ENCODE results near the gene DHH.
"Not testable (repeated sequence)": the region's sequence is repeated elsewhere in the genome, so short reads cannot be mapped to it uniquely, and the experiment has no call there.

The DHH gene

DNA sequence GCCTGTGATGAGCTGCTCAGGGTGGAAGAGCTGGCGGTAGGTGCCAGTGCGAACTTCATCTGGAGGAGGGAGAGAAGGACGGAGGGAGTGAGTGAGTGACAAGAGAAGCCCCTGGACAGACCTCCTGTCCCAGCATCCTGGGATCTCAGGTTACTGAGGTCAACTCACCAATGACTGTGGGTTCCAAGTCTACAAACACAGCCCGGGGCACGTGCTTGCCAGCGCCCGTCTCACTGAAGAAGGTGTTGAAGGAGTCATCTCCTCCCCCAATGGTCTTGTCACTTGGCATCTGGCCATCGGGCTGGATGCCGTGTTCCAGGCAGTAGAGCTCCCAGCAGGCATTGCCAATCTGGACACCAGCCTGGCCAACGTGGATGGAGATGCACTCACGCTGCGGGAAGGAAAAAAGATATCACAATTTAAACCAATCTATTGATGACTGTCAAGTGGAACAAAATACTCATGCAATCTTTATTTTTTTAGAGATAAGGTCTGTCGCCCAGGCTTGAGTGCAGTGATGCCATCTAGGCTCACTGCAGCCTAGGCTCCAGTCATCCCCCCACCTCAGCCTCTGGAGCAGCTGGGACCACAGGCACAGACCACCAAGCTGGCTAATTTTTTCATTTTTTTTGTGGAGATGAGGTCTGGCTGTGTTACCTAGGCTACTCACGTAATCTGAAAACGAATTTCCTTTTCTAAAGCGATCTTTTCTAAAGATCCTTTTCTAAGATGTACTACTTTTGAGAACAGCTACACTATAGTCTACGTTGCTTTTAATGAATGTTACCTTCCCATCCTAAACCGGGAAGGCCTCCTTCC lies 34.9 kb upstream of the DHH start:
- TF ChIP-seq CTCF (IDR thresholded peaks at IDR 0.05; ENCODE audit: control extremely low read depth, extremely low read depth, low read depth, missing control alignments) = no peak
- ChIA-PET CTCF (interaction anchor here (0.6 to 7.3 kb wide), 21 partner anchors 7 to 225 kb away, joined by 3 to 85 read pairs (median 6); partner anchors contain the start of genes DHH, LMBR1L, RHEBL1 and TUBA1A), POLR2A (interaction anchor here (0.6 to 2.9 kb wide), 15 partner anchors 8 to 195 kb away, joined by 3 to 18 read pairs (median 4); partner anchors contain the start of genes RHEBL1, TUBA1A and TUBA1C)
- DNase-seq (ENCODE audit: extremely low spot score) = no peak

- POLR2A ChIA-PET = not testable (repeated sequence)
Observed at GRCh38 chr12:49127971-49128370, 33.4 kb upstream of the DHH start.

DNA sequence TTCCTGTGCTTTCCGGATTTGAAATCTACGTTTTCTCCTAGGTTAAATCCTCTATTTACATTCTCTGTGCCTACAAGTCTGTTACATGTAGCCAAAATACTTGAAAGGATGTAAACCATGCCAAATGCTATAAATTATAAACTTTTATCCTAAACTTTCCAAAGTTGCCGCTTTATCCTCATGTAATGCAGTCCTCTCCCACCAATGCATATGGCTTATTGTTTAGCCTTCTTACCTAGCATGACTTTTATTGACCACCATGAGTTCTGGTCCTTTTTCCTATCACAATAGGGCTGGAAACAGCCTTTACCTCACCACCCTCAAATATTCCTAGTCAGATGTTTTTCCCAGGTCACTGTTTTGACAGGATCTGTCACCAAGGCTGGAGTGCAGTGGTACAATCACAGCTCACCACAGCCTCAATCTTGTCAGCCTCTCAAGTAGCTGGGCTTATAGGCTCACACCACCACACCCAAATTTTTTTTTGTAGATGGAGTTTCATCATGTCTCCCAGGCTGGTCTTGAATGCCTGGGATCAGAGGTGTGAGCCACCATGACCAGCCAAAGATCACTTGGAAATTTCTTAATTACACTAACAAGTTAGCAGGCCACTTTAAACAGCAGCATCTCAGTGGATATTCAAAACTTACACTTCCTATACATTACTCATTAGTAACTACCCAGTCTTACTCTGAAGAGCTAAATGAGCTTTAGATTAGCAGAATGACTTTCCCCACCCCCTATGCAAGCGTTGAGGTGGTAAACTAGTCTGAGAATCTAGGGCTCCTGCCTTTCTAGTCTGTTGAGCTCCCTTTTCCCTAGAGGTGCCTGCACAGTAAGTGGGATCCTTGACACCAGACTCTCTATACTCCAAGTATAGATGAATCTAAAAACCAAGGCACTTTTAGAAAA lies 32.5 kb upstream of the DHH start:
- ChIA-PET POLR2A (interaction anchor here (0.5 to 1.5 kb wide), 4 partner anchors 13 to 119 kb away, joined by 3 to 7 read pairs (median 6); no protein-coding TSS in a partner anchor), CTCF (interaction anchor here (1.1 to 7.3 kb wide), 7 partner anchors 10 to 64 kb away, joined by 3 to 85 read pairs (median 6); partner anchors contain the start of genes DHH and LMBR1L)
- TF ChIP-seq CTCF (IDR thresholded peaks at IDR 0.05; ENCODE audit: control extremely low read depth, extremely low read depth, low read depth, missing control alignments) = no peak
- no peak for DNase-seq (ENCODE audit: extremely low spot score)

More at GRCh38 chr12:49127971-49128370, 33.4 kb upstream of the DHH start:
- DNase-seq (ENCODE audit: extremely low spot score) = not testable (repeated sequence)
- CTCF ChIA-PET = interaction anchor here (1.1 to 7.3 kb wide), 7 partner anchors 10 to 65 kb away, joined by 3 to 85 read pairs (median 6); partner anchors contain the start of genes DHH and LMBR1L

DNA sequence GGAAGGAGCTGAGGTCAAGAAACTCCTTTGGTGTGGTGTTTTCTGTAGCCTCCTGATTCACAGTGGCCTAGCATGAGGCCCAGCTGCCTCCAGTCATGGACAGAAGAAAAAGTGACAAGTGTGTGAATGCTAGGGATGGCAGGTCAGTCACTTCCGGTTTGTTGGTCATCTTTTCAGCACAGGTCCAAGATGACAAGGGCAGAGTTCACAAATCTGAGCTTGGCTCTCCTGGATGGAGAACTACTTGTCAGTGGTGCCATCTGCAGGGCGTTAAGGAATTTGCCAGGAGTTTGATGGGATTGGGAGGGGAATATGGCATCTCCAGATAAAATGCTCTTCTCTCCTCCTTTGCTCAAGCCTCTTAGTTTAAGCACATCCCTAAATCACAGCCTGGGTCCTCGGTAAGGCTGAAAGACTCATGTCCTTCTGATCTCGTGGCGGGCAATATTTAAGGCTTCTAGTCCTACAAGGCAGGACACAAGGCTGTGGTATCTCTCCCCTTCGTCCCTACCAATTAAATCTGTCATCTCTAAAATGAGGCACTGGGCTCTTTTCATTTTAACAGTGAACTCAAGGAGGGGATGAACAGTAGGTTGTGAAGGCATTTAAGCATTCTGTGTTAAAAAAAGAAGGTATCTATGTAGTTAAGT lies 26.6 kb upstream of the DHH start:
- POLR2A ChIA-PET = interaction anchor here (1.0 kb wide), 2 partner anchors 9 to 11 kb away, joined by 3 to 12 read pairs; partner anchors contain the start of genes LMBR1L and TUBA1B
- TF ChIP-seq CTCF (IDR thresholded peaks at IDR 0.05; ENCODE audit: control extremely low read depth, extremely low read depth, low read depth, missing control alignments) = peak; percentile 32
- CTCF ChIA-PET = interaction anchor here (1.0 to 5.4 kb wide), 10 partner anchors 9 to 133 kb away, joined by 3 to 31 read pairs (median 6); partner anchors contain the start of genes DHH and TUBA1B
- peak; percentile 23 for DNase-seq (ENCODE audit: extremely low spot score)

- ChIA-PET POLR2A (interaction anchor here (0.6 to 4.0 kb wide), 5 partner anchors 11 to 41 kb away, joined by 3 to 33 read pairs (median 4); partner anchors contain the start of genes RHEBL1 and TUBA1B), CTCF (interaction anchor here (0.7 to 19.5 kb wide), 9 partner anchors 10 to 46 kb away, joined by 3 to 369 read pairs (median 5); partner anchors contain the start of genes DHH and TUBA1B)
Observed at GRCh38 chr12:49111206-49111605, 16.6 kb upstream of the DHH start.

More at GRCh38 chr12:49111206-49111605, 16.6 kb upstream of the DHH start:
- no peak for DNase-seq (ENCODE audit: extremely low spot score)
- TF ChIP-seq CTCF (IDR thresholded peaks at IDR 0.05; ENCODE audit: control extremely low read depth, extremely low read depth, low read depth, missing control alignments) = no peak
